Neural progenitor cell (in vitro differentiated cells): ENCODE results near the gene SLC7A6OS.

Experiments
- CTCF ChIP-seq: fragments of 200-600 bp; sonication (generic); IDR thresholded peaks from 2 replicates; pipeline ENCODE4 v1.5.1; 2017; ENCODE audit warnings: antibody characterized with exemption, mild to moderate bottlenecking
- EZH2 ChIP-seq: fragments of 200-600 bp; sonication (generic); IDR thresholded peaks from 2 replicates; pipeline ENCODE4 v1.6.1; 2017; ENCODE audit warnings: antibody characterized with exemption, mild to moderate bottlenecking, moderate library complexity
- EZH2phosphoT487 ChIP-seq: fragments of 200-600 bp; sonication (generic); IDR thresholded peaks from 2 replicates; pipeline ENCODE4 v1.6.1; 2017; ENCODE audit warnings: antibody characterized with exemption

- no peak for TF ChIP-seq CTCF
- no peak for TF ChIP-seq EZH2
- TF ChIP-seq EZH2phosphoT487 = no peak
Observed at GRCh38 chr16:68276223-68276622, 34.5 kb downstream of the SLC7A6OS start.
